Loucy (cell line): Measurements from ENCODE around the gene ACBD5.

Source experiments
- H2AFZ ChIP-seq: fragments of 200-600 bp; sonication (generic); 2 replicates; pipeline ENCODE4 v1.6.0; 2016; ENCODE audit warnings: antibody characterized with exemption, mild to moderate bottlenecking, low read length, moderate library complexity
- H3F3A ChIP-seq: fragments of 200-600 bp; 2 replicates; pipeline ENCODE4 v1.6.0; 2016; ENCODE audit warnings: antibody characterized with exemption, low read depth, mild to moderate bottlenecking
- H3K27me3 ChIP-seq: fragments of 200-600 bp; sonication (generic); 2 replicates; pipeline ENCODE4 v1.6.1; 2014; ENCODE audit warnings: low read length, mild to moderate bottlenecking; ENCODE audit not compliant: insufficient read depth, poor library complexity, severe bottlenecking
- H3K36me3 ChIP-seq: fragments of 200-600 bp; sonication (generic); 2 replicates; pipeline ENCODE4 v1.6.1; 2016; ENCODE audit warnings: low read length; ENCODE audit not compliant: insufficient read depth
- H3K4me1 ChIP-seq: fragments of 200-600 bp; sonication (generic); 2 replicates; pipeline ENCODE4 v1.5.1; 2014; ENCODE audit warnings: low read length, mild to moderate bottlenecking; ENCODE audit not compliant: insufficient read depth, poor library complexity, severe bottlenecking
- H3K4me2 ChIP-seq: fragments of 200-600 bp; sonication (generic); 2 replicates; pipeline ENCODE4 v1.6.0; 2014; ENCODE audit warnings: antibody characterized with exemption, low read length, low read depth, mild to moderate bottlenecking; ENCODE audit not compliant: poor library complexity, severe bottlenecking
- H3K4me3 ChIP-seq: fragments of 200-600 bp; sonication (generic); 2 replicates; pipeline ENCODE4 v1.5.1; 2014; ENCODE audit warnings: low read length, mild to moderate bottlenecking, mixed read lengths; ENCODE audit not compliant: poor library complexity, severe bottlenecking
- H3K79me2 ChIP-seq: fragments of 200-600 bp; sonication (generic); 2 replicates; pipeline ENCODE4 v1.6.1; 2014; ENCODE audit warnings: low read length; ENCODE audit not compliant: insufficient read depth
- H3K9ac ChIP-seq: fragments of 200-600 bp; sonication (generic); 2 replicates; pipeline ENCODE4 v1.6.0; 2014; ENCODE audit warnings: mild to moderate bottlenecking, low read depth, low read length, moderate library complexity; ENCODE audit not compliant: poor library complexity, severe bottlenecking
- H3K9me2 ChIP-seq: fragments of 200-600 bp; sonication (generic); replicated peaks from 2 replicates; pipeline ENCODE4 v1.6.1; 2016; ENCODE audit warnings: low read depth, low read length, mixed read lengths
- H3K9me3 ChIP-seq: fragments of 200-600 bp; sonication (generic); 2 replicates; pipeline ENCODE4 v1.6.1; 2014; ENCODE audit warnings: mild to moderate bottlenecking, antibody characterized with exemption, low read length, low read depth; ENCODE audit not compliant: insufficient read depth
- H4K20me1 ChIP-seq: fragments of 200-600 bp; sonication (generic); 2 replicates; pipeline ENCODE4 v1.6.0; 2014; ENCODE audit warnings: antibody characterized with exemption, low read length, mild to moderate bottlenecking; ENCODE audit not compliant: insufficient read depth, poor library complexity, severe bottlenecking
- EZH2phosphoT487 ChIP-seq: fragments of 200-600 bp; IDR thresholded peaks from 2 replicates; pipeline ENCODE4 v1.6.1; 2018; ENCODE audit warnings: antibody characterized with exemption, mild to moderate bottlenecking, moderate library complexity, borderline replicate concordance
- TF ChIP-seq, protein P1 (sequence below): fragments of 200-600 bp; sonication (generic); conservative IDR thresholded peaks from 2 replicates; pipeline ENCODE4 v1.5.1; 2014; ENCODE audit warnings: mild to moderate bottlenecking, antibody characterized with exemption, low read length

The ACBD5 gene

DNA sequence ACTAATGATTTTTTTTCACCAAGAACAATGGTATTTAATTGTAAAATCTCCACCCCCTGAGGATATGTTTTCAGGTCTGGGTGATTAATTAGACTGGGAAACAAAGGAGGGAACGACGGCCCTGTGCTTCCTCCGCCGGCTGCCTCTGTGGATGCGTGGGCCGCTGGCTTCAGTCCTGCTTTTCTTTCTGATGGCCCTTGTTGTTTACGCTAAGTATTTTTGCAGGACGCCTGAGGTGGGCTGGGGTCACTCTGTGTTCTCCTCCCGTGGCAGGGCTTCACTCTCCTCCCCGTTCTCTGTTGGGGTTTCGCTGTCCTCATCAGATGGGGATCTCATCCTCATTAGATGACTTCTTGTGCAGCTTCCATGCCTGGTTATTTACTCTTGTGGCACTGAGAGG is 5.2 kb upstream of the ACBD5 start:
- no peaks in the 10 kb centered on the region for H3K9me3 ChIP-seq
- no peaks in the 10 kb centered on the region for H3K36me3 ChIP-seq
- TF ChIP-seq, protein P1, sequence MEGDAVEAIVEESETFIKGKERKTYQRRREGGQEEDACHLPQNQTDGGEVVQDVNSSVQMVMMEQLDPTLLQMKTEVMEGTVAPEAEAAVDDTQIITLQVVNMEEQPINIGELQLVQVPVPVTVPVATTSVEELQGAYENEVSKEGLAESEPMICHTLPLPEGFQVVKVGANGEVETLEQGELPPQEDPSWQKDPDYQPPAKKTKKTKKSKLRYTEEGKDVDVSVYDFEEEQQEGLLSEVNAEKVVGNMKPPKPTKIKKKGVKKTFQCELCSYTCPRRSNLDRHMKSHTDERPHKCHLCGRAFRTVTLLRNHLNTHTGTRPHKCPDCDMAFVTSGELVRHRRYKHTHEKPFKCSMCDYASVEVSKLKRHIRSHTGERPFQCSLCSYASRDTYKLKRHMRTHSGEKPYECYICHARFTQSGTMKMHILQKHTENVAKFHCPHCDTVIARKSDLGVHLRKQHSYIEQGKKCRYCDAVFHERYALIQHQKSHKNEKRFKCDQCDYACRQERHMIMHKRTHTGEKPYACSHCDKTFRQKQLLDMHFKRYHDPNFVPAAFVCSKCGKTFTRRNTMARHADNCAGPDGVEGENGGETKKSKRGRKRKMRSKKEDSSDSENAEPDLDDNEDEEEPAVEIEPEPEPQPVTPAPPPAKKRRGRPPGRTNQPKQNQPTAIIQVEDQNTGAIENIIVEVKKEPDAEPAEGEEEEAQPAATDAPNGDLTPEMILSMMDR, result no peak
- no peak for TF ChIP-seq EZH2phosphoT487
- H4K20me1 ChIP-seq, result no peaks in the 10 kb centered on the region
- no peaks in the 10 kb centered on the region for H3K79me2 ChIP-seq
- no peaks in the 10 kb centered on the region for H3K9me2 ChIP-seq
- H3K4me1 ChIP-seq, result peaks cover 8% of the 10 kb centered on the region
- H3F3A ChIP-seq, result peaks cover 6% of the 10 kb centered on the region
- H2AFZ ChIP-seq, result no peak overlapping the region
- H3K9ac ChIP-seq, result no peak overlapping the region
- no peak overlapping the region for H3K4me2 ChIP-seq
- no peaks in the 10 kb centered on the region for H3K27me3 ChIP-seq
- H3K4me3 ChIP-seq, result no peak overlapping the region

DNA sequence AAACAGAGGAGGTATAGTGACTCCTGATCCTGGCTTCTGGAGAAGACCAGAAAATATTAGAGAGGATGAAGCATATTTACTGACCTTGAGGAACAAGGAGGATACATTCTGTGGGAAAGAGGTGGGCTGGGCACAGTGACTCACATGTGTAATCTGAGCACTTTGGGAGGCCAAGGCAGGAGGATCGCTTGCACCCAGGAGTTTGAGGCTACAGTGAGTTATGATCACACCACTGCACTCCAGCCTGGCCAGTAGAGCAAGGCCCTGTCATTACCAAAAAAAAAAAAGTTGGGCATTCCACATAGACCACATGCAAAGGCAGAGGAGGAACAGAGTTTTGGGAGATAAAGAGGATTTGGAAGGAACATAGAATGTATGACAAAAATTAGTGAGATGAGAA is 4.4 kb upstream of the ACBD5 start:
- H3K36me3 ChIP-seq, result no peaks in the 10 kb centered on the region
- H3K9me2 ChIP-seq, result no peaks in the 10 kb centered on the region
- H3K9ac ChIP-seq, result no peak overlapping the region
- no peak overlapping the region for H3K4me2 ChIP-seq
- H3K79me2 ChIP-seq, result peaks cover 4% of the 10 kb centered on the region
- H3F3A ChIP-seq, result peaks cover 6% of the 10 kb centered on the region
- TF ChIP-seq, protein P1, result no peak
- no peak for TF ChIP-seq EZH2phosphoT487
- H3K4me1 ChIP-seq, result peaks cover 8% of the 10 kb centered on the region
- no peak overlapping the region for H3K4me3 ChIP-seq
- H2AFZ ChIP-seq, result no peak overlapping the region
- H3K9me3 ChIP-seq, result no peaks in the 10 kb centered on the region
- no peaks in the 10 kb centered on the region for H3K27me3 ChIP-seq
- no peaks in the 10 kb centered on the region for H4K20me1 ChIP-seq

DNA sequence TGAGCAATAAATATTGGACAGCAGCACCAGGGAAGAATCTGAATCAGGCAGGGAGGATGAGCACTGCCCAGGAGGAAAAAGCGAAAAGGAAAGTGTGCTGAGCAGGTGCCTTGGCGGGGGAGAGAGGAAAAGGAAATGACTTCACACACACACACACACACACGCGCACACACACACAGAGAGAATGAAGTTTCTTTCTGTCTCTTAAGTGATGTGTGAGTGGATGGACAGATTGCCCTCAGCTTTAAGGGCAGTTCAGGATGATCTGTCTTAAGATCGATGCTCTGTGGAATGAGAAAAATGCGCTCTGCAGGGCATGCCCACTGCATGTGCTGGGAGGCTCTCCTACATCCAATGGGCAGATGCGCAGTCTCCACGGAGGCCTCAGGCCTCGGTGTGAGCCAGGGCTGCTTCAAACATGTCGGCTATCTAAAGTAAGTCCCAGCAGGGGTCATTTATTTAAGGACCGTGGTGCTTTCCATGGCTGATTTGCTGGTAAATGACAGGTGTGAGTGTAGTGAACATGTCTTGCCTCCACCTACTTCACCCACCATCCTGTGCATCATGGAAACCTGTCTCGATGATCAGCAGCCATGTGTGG is 2.5 kb upstream of the ACBD5 start:
- H3K4me1 ChIP-seq, result peaks cover 11% of the 10 kb centered on the region
- H3K79me2 ChIP-seq, result peaks cover 22% of the 10 kb centered on the region
- no peaks in the 10 kb centered on the region for H3K9me2 ChIP-seq
- peak overlapping the region; percentile 90 for H3K4me3 ChIP-seq
- TF ChIP-seq, protein P1, result no peak
- no peak for TF ChIP-seq EZH2phosphoT487
- H3K4me2 ChIP-seq, result peak overlapping the region; percentile 86
- H4K20me1 ChIP-seq, result no peaks in the 10 kb centered on the region
- H3K9me3 ChIP-seq, result no peaks in the 10 kb centered on the region
- H3F3A ChIP-seq, result peaks cover 6% of the 10 kb centered on the region
- no peaks in the 10 kb centered on the region for H3K36me3 ChIP-seq
- H2AFZ ChIP-seq, result peak overlapping the region; percentile 54
- peak overlapping the region; percentile 98 for H3K9ac ChIP-seq
- no peaks in the 10 kb centered on the region for H3K27me3 ChIP-seq
